22Rv1 (cell line): ENCODE data around the gene MYLK3.

Experiments
- ZFX ChIP-seq: fragments of 450-650 bp; IDR thresholded peaks from 2 replicates; pipeline ENCODE4 v1.6.1; 2017; ENCODE audit warnings: antibody characterized with exemption, borderline replicate concordance
- TF ChIP-seq, protein P1 (sequence below): fragments of 450-650 bp; IDR thresholded peaks from 2 replicates; pipeline ENCODE4 v1.5.1; 2017; ENCODE audit warnings: mild to moderate bottlenecking

DNA sequence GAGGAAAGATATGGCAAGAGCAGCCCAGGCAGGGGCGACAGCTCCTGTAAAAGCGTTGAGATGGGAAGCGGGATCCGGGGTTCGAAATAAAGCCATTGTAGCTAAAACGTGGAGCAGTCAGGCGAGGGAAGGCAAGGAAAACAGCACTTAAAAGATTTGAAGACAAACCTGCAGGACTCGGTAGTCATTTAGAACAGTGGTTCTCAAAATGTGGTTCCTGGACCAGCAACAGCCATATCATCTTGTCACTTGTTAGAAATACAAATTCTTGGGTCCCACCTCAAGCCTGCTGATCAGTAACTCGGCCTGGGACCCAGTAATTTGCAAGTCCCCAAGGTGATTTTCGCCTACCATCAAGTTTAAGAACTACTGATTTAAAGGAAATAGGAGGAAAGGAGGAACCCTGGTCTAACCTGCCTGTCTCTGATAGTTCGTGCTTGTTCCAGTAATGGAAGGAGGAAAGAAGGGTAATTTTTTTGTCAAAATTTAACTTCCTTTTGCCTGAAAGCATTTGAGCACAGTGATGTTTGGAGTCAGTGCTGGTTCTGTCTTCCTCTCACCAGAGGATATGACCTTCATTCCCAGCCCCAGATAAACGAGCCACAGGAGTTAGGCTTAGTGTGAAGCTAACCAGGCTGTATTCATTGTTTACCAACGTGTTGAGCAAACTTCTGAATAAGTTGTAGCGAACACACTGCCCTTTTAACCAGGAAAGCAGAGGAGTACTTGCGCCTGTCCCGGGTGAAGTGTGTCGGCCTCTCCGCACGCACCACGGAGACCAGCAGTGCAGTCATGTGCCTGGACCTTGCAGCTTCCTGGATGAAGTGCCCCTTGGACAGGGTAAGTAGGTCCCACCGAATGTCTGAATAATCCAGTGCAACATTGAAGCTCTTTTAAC lies 57.6 kb downstream of the MYLK3 start:
- TF ChIP-seq, protein P1, sequence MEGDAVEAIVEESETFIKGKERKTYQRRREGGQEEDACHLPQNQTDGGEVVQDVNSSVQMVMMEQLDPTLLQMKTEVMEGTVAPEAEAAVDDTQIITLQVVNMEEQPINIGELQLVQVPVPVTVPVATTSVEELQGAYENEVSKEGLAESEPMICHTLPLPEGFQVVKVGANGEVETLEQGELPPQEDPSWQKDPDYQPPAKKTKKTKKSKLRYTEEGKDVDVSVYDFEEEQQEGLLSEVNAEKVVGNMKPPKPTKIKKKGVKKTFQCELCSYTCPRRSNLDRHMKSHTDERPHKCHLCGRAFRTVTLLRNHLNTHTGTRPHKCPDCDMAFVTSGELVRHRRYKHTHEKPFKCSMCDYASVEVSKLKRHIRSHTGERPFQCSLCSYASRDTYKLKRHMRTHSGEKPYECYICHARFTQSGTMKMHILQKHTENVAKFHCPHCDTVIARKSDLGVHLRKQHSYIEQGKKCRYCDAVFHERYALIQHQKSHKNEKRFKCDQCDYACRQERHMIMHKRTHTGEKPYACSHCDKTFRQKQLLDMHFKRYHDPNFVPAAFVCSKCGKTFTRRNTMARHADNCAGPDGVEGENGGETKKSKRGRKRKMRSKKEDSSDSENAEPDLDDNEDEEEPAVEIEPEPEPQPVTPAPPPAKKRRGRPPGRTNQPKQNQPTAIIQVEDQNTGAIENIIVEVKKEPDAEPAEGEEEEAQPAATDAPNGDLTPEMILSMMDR, result peak; percentile 46
- no peak for TF ChIP-seq ZFX
